Activated CD4-positive, alpha-beta T cell treated with anti-CD3 and anti-CD28 coated beads for 4 hours (primary cell): ENCODE results near the gene HOXC13.

ENCODE experiments used
- DNase-seq, 2 donors: peaks; one replicate each; pipeline ENCODE4 v3.0.0-alpha.2; 2020

The HOXC13 gene

GRCh38 chr12:53955036-53955775, 16.6 kb downstream of the HOXC13 start:
- DNase-seq, result no peak

- DNase-seq, result no peak
Measured at GRCh38 chr12:53955776-53956250, 17.2 kb downstream of the HOXC13 start.

GRCh38 chr12:53956251-53956887, 17.7 kb downstream of the HOXC13 start:
- no peak for DNase-seq

- no peak for DNase-seq
Measured at GRCh38 chr12:53956914-53957536, 18.4 kb downstream of the HOXC13 start.

- DNase-seq, result no peak
Measured at GRCh38 chr12:53958128-53958527, 19.5 kb downstream of the HOXC13 start.

GRCh38 chr12:53959314-53959713, 20.7 kb downstream of the HOXC13 start:
- no peak for DNase-seq

GRCh38 chr12:53960187-53961024, 21.8 kb downstream of the HOXC13 start:
- no peak for DNase-seq

GRCh38 chr12:53961025-53961761, 22.6 kb downstream of the HOXC13 start:
- no peak for DNase-seq

GRCh38 chr12:53963005-53963404, 24.4 kb downstream of the HOXC13 start:
- DNase-seq, result no peak

- DNase-seq, result no peak
Measured at GRCh38 chr12:53963434-53964314, 25.0 kb downstream of the HOXC13 start.

- DNase-seq, result no peak
Measured at GRCh38 chr12:53964315-53964713, 25.7 kb downstream of the HOXC13 start.

GRCh38 chr12:53965281-53966084, 26.9 kb downstream of the HOXC13 start:
- no peak for DNase-seq

- no peak for DNase-seq
Measured at GRCh38 chr12:53966085-53966384, 27.4 kb downstream of the HOXC13 start.

GRCh38 chr12:53966385-53967133, 27.9 kb downstream of the HOXC13 start:
- DNase-seq, result no peak

- no peak for DNase-seq
Measured at GRCh38 chr12:53967421-53967925, 28.8 kb downstream of the HOXC13 start.

- DNase-seq, result no peak
Measured at GRCh38 chr12:53968214-53969127, 29.8 kb downstream of the HOXC13 start.

GRCh38 chr12:53969588-53970259, 31.1 kb downstream of the HOXC13 start:
- no peak for DNase-seq

GRCh38 chr12:53970451-53970850, 31.8 kb downstream of the HOXC13 start:
- DNase-seq, result no peak
